A549 (cell line): ENCODE measurements around the gene NNMT.

Experiments used
- BHLHE40 ChIP-seq: IDR thresholded peaks from 2 replicates; pipeline ENCODE4 v1.6.1; 2012; ENCODE audit warnings: low read depth, low read length, inconsistent platforms
- EP300 ChIP-seq, 2 experiments: fragments of >200 bp; sonication (Bioruptor Twin); formaldehyde crosslinking; IDR thresholded peaks; 2 replicates in 1 of 2; 3 replicates in 1 of 2; pipeline ENCODE4 v1.6.1; 2016 to 2017
- MAZ ChIP-seq: fragments of 150-350 bp; IDR thresholded peaks from 2 replicates; pipeline ENCODE4 v1.6.1; 2014; ENCODE audit warnings: antibody characterized with exemption, low read depth, low read length, borderline replicate concordance
- POLR2A ChIP-seq: IDR thresholded peaks from 2 replicates; pipeline ENCODE4 v1.6.1; 2012; ENCODE audit warnings: mild to moderate bottlenecking, low read length
- RFX5 ChIP-seq: fragments of 450-650 bp; IDR thresholded peaks from 2 replicates; pipeline ENCODE4 v1.7.1; 2014; ENCODE audit warnings: antibody characterized with exemption, mild to moderate bottlenecking, moderate library complexity
- SREBF2 ChIP-seq: fragments of 450-650 bp; IDR thresholded peaks from 2 replicates; pipeline ENCODE4 v1.6.1; 2014; ENCODE audit warnings: mild to moderate bottlenecking, moderate library complexity
- USF2 ChIP-seq: fragments of 450-650 bp; IDR thresholded peaks from 2 replicates; pipeline ENCODE4 v1.6.1; 2014; ENCODE audit warnings: antibody characterized with exemption
- TF ChIP-seq, protein P1 (sequence below): fragments of >200 bp; sonication (Bioruptor Twin); formaldehyde crosslinking; IDR thresholded peaks from 3 replicates; pipeline ENCODE4 v1.5.1; 2016

DNA sequence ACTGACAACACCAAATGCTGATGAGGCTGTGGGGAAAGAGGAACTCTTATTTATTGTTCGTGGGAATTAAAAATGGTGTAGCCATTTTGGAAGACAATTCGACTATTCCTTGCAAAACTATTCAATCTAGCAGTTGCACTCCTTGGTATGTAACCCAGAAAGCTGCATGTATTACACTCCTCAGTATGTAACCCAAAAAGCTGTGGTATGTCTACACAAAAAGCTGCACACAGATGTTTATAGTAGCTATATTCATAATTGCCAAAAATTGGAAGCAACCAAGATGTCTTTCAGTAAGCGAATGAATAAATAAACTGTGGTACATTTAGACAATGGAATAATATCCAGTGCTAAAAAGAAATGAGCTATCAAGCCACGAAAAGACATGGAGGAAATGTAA lies 4.9 kb downstream of the NNMT start:
- TF ChIP-seq, protein P1, sequence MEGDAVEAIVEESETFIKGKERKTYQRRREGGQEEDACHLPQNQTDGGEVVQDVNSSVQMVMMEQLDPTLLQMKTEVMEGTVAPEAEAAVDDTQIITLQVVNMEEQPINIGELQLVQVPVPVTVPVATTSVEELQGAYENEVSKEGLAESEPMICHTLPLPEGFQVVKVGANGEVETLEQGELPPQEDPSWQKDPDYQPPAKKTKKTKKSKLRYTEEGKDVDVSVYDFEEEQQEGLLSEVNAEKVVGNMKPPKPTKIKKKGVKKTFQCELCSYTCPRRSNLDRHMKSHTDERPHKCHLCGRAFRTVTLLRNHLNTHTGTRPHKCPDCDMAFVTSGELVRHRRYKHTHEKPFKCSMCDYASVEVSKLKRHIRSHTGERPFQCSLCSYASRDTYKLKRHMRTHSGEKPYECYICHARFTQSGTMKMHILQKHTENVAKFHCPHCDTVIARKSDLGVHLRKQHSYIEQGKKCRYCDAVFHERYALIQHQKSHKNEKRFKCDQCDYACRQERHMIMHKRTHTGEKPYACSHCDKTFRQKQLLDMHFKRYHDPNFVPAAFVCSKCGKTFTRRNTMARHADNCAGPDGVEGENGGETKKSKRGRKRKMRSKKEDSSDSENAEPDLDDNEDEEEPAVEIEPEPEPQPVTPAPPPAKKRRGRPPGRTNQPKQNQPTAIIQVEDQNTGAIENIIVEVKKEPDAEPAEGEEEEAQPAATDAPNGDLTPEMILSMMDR, result no peak
- TF ChIP-seq POLR2A, result no peak
- no peak for TF ChIP-seq EP300 (IDR thresholded peaks at IDR 0.05)
- no peak for TF ChIP-seq SREBF2
- TF ChIP-seq MAZ, result no peak
- no peak for TF ChIP-seq USF2
- no peak for TF ChIP-seq BHLHE40
- no peak for TF ChIP-seq RFX5
